Mesenchymal stem cell (in vitro differentiated cells and primary cell): ENCODE results near the gene ZNF799.
"Not testable (repeated sequence)": the region's sequence is repeated elsewhere in the genome, so short reads cannot be mapped to it uniquely, and the experiment has no call there.

ENCODE experiments used
- DNase-seq: peaks from one replicate; pipeline ENCODE4 v3.0.0-alpha.2; 2013
- H2AFZ ChIP-seq: one replicate; pipeline ENCODE4 v1.6.1; 2013; ENCODE audit warnings: low read depth, mild to moderate bottlenecking, control low read depth, inconsistent platforms, low read length, moderate library complexity
- H2AK5ac ChIP-seq: 2 replicates; pipeline ENCODE4 v1.6.1; 2013; ENCODE audit warnings: low read length, moderate library complexity, mild to moderate bottlenecking, inconsistent platforms; ENCODE audit not compliant: severe bottlenecking
- H2BK120ac ChIP-seq: one replicate; pipeline ENCODE4 v1.6.1; 2013; ENCODE audit warnings: low read depth, mild to moderate bottlenecking, inconsistent platforms, low read length, moderate library complexity
- H2BK12ac ChIP-seq, 2 experiments: one replicate each; pipeline ENCODE4 v1.6.1; 2013; ENCODE audit warnings: inconsistent platforms in 2 of 2, low read length in 2 of 2, mild to moderate bottlenecking in 2 of 2, moderate library complexity in 2 of 2, control low read depth in 1 of 2
- H2BK15ac ChIP-seq: one replicate; pipeline ENCODE4 v1.6.1; 2013; ENCODE audit warnings: mild to moderate bottlenecking, low read depth, inconsistent platforms; ENCODE audit not compliant: poor library complexity, severe bottlenecking
- H2BK5ac ChIP-seq: 2 replicates; pipeline ENCODE4 v1.6.1; 2013; ENCODE audit warnings: low read depth, mild to moderate bottlenecking, low read length, control low read depth, inconsistent platforms; ENCODE audit not compliant: poor library complexity, severe bottlenecking
- H3K14ac ChIP-seq, 2 experiments: one replicate each; pipeline ENCODE4 v1.6.1; 2013; ENCODE audit warnings: inconsistent platforms in 2 of 2, low read length in 2 of 2, control low read depth in 1 of 2, mild to moderate bottlenecking in 1 of 2, moderate library complexity in 1 of 2
- H3K18ac ChIP-seq, 2 experiments: one replicate each; pipeline ENCODE4 v1.6.1; 2013; ENCODE audit warnings: inconsistent platforms in 2 of 2, low read length in 2 of 2, control low read depth in 1 of 2, low read depth in 1 of 2, mild to moderate bottlenecking in 1 of 2
- H3K23ac ChIP-seq, 2 experiments: one replicate each; pipeline ENCODE4 v1.6.1; 2013; ENCODE audit warnings: inconsistent platforms in 2 of 2, low read length in 2 of 2, mild to moderate bottlenecking in 2 of 2, moderate library complexity in 2 of 2, control low read depth in 1 of 2
- H3K27ac ChIP-seq: 2 replicates; pipeline ENCODE4 v1.5.1; 2013; ENCODE audit warnings: mild to moderate bottlenecking, moderate library complexity, low read length, control low read depth, inconsistent platforms; ENCODE audit not compliant: poor library complexity, severe bottlenecking
- H3K27me3 ChIP-seq, 2 experiments: 2 replicates each; pipeline versions ENCODE4 v1.6.1 to v1.7.0; 2013; ENCODE audit warnings: low read length in 2 of 2, mild to moderate bottlenecking in 2 of 2, moderate library complexity in 2 of 2, control low read depth in 1 of 2, inconsistent platforms in 1 of 2; ENCODE audit not compliant: control insufficient read depth in 1 of 2, insufficient read depth in 1 of 2
- H3K36me3 ChIP-seq, 2 experiments: 2 replicates each; pipeline versions ENCODE4 v1.6.1 to v1.7.0; 2013; ENCODE audit warnings: low read length in 2 of 2, control low read depth in 1 of 2, inconsistent platforms in 1 of 2, low read depth in 1 of 2, mild to moderate bottlenecking in 1 of 2; ENCODE audit not compliant: insufficient read depth in 2 of 2, control insufficient read depth in 1 of 2
- H3K4ac ChIP-seq, 2 experiments: one replicate each; pipeline ENCODE4 v1.6.1; 2013; ENCODE audit warnings: inconsistent platforms in 2 of 2, low read length in 2 of 2, mild to moderate bottlenecking in 2 of 2, moderate library complexity in 2 of 2, control low read depth in 1 of 2, low read depth in 1 of 2
- H3K4me1 ChIP-seq: 2 replicates; pipeline ENCODE4 v1.6.1; 2013; ENCODE audit warnings: low read depth, low read length, control low read depth; ENCODE audit not compliant: control insufficient read depth, insufficient read depth
- H3K4me2 ChIP-seq: 2 replicates; pipeline ENCODE4 v1.6.1; 2013; ENCODE audit warnings: low read length, mild to moderate bottlenecking, inconsistent platforms; ENCODE audit not compliant: poor library complexity, severe bottlenecking
- H3K4me3 ChIP-seq, 2 experiments: 2 replicates each; pipeline versions ENCODE4 v1.5.1 to v1.7.0; 2013; ENCODE audit warnings: low read length in 2 of 2, mild to moderate bottlenecking in 2 of 2, control low read depth in 1 of 2, low read depth in 1 of 2; ENCODE audit not compliant: insufficient read depth in 1 of 2
- H3K79me1 ChIP-seq: replicated peaks from 2 replicates; pipeline ENCODE4 v1.6.1; 2013; ENCODE audit warnings: mild to moderate bottlenecking, control low read depth, low read length, inconsistent platforms; ENCODE audit not compliant: poor library complexity, severe bottlenecking
- H3K9ac ChIP-seq: 2 replicates; pipeline ENCODE4 v1.7.0; 2013; ENCODE audit warnings: mild to moderate bottlenecking, low read length, moderate library complexity
- H3K9me3 ChIP-seq: 2 replicates; pipeline ENCODE4 v1.7.0; 2013; ENCODE audit warnings: mild to moderate bottlenecking, low read length; ENCODE audit not compliant: control insufficient read depth
- H4K8ac ChIP-seq: one replicate; pipeline ENCODE4 v1.6.1; 2013; ENCODE audit warnings: inconsistent platforms, mild to moderate bottlenecking, low read length, moderate library complexity
- H4K91ac ChIP-seq: one replicate; pipeline ENCODE4 v1.6.1; 2013; ENCODE audit warnings: mild to moderate bottlenecking, low read length, inconsistent platforms
- whole genome bisulfite sequencing: methylation state at CpG from one replicate; pipeline ENCODE4 v1.1.7; 2013; ENCODE audit warnings: mixed read lengths; 5-methylcytosine and 5-hydroxymethylcytosine counted together

ZNF799 gene

GRCh38 chr19:12386365-12386764 lies 14.7 kb downstream of the ZNF799 start:
- DNase-seq, H2BK5ac ChIP-seq: not testable (repeated sequence)

GRCh38 chr19:12380444-12380737 lies 20.7 kb downstream of the ZNF799 start:
- Histone ChIP-seq H3K79me1 (no peaks in the 10 kb centered on the region), H3K4me1 (no peaks in the 10 kb centered on the region), H2BK12ac (no peak overlapping the region), H3K4ac (no peak overlapping the region), H2AFZ (no peak overlapping the region), H4K8ac (no peak overlapping the region), H3K14ac (no peak overlapping the region), H3K18ac (no peak overlapping the region), H3K9me3 (peaks cover 88% of the 10 kb centered on the region), H2BK15ac (no peak overlapping the region), H3K9ac (no peak overlapping the region), H3K4me2 (no peak overlapping the region), H2BK5ac (no peak overlapping the region), H3K36me3 (peaks cover 0 to 35% of the 10 kb centered on the region in 2 experiments), H3K4me3 (peak overlapping the region in 1 of 2 experiments; percentile 51), H3K27ac (no peak overlapping the region), H3K23ac (no peak overlapping the region), H3K27me3 (no peaks in the 10 kb centered on the region), H2AK5ac (no peak overlapping the region), H2BK120ac (no peak overlapping the region), H4K91ac (no peak overlapping the region)
- no peak for DNase-seq
- 50% methylated on average over 2 of the region's 2 CpGs for WGBS

More at GRCh38 chr19:12386365-12386764, 14.7 kb downstream of the ZNF799 start:
- not testable (repeated sequence) for H3K4ac ChIP-seq, H2AFZ ChIP-seq, H2BK12ac ChIP-seq, H4K8ac ChIP-seq, H3K23ac ChIP-seq, H3K9ac ChIP-seq, H3K18ac ChIP-seq, H4K91ac ChIP-seq, H2AK5ac ChIP-seq, H2BK15ac ChIP-seq, H3K79me1 ChIP-seq, H3K14ac ChIP-seq, H3K4me3 ChIP-seq, H3K27me3 ChIP-seq, H3K4me1 ChIP-seq, H3K27ac ChIP-seq, H2BK120ac ChIP-seq, H3K4me2 ChIP-seq
- H3K9me3 ChIP-seq = peaks cover 73% of the 10 kb centered on the region
- H3K36me3 ChIP-seq = peaks cover 11 to 43% of the 10 kb centered on the region in 2 experiments
- WGBS = 100% methylated on average over 1 of the region's 2 CpGs

GRCh38 chr19:12379732-12380443 lies 21.2 kb downstream of the ZNF799 start:
- no peak overlapping the region for H2BK12ac ChIP-seq
- peaks cover 89% of the 10 kb centered on the region for H3K9me3 ChIP-seq
- H2AFZ ChIP-seq = no peak overlapping the region
- peaks cover 0 to 35% of the 10 kb centered on the region in 2 experiments for H3K36me3 ChIP-seq
- no peak overlapping the region for H3K18ac ChIP-seq
- no peak overlapping the region for H3K27ac ChIP-seq
- no peak overlapping the region for H2AK5ac ChIP-seq
- H3K4me1 ChIP-seq = no peaks in the 10 kb centered on the region
- no peak overlapping the region for H4K91ac ChIP-seq
- H3K4ac ChIP-seq = no peak overlapping the region
- no peak overlapping the region for H2BK120ac ChIP-seq
- H3K14ac ChIP-seq = no peak overlapping the region
- no peaks in the 10 kb centered on the region for H3K27me3 ChIP-seq
- H3K4me3 ChIP-seq = peak overlapping the region in 1 of 2 experiments; percentile 51
- DNase-seq = no peak
- 97% methylated on average over 4 of the region's 5 CpGs for WGBS
- H3K79me1 ChIP-seq = no peaks in the 10 kb centered on the region
- H2BK5ac ChIP-seq = no peak overlapping the region
- H3K9ac ChIP-seq = no peak overlapping the region
- H4K8ac ChIP-seq = no peak overlapping the region
- no peak overlapping the region for H3K4me2 ChIP-seq
- no peak overlapping the region for H2BK15ac ChIP-seq
- no peak overlapping the region for H3K23ac ChIP-seq

GRCh38 chr19:12374026-12374425 lies 27.0 kb downstream of the ZNF799 start:
- Histone ChIP-seq H3K9ac (no peak overlapping the region), H3K4me3 (no peak overlapping the region), H2BK5ac (no peak overlapping the region), H3K36me3 (no peaks in the 10 kb centered on the region), H2AFZ (no peak overlapping the region), H3K27ac (no peak overlapping the region), H2BK15ac (no peak overlapping the region), H2BK12ac (no peak overlapping the region), H3K18ac (no peak overlapping the region), H3K4me1 (no peaks in the 10 kb centered on the region), H4K8ac (no peak overlapping the region), H3K4me2 (no peak overlapping the region), H3K23ac (no peak overlapping the region), H3K27me3 (no peaks in the 10 kb centered on the region), H3K14ac (no peak overlapping the region), H2AK5ac (no peak overlapping the region), H3K4ac (no peak overlapping the region), H3K9me3 (peaks cover 66% of the 10 kb centered on the region), H3K79me1 (no peaks in the 10 kb centered on the region), H2BK120ac (no peak overlapping the region), H4K91ac (no peak overlapping the region)
- no peak for DNase-seq
- WGBS = 100% methylated on average over 1 of the region's 1 CpG
